Renal cortical epithelial cell (primary cell): ENCODE measurements around the gene KATNB1. TPM values are rescaled to one million over a fixed set of nuclear protein-coding genes. Genes with fewer than 3 reads are reported as not detected.
"Not testable (repeated sequence)": the region's sequence is repeated elsewhere in the genome, so short reads cannot be mapped to it uniquely, and the experiment has no call there.

Experiments
- DNase-seq: peaks from one replicate; pipeline ENCODE4 v3.0.0-alpha.2; 2011; ENCODE audit warnings: low read depth
- total RNA-seq: library from RNA; depleted of rRNA; stranded (reverse); fragments of >200 nt; gene quantifications from 2 replicates; pipeline ENCODE4 v1.2.3, GENCODE V29; 2014

Gene KATNB1
- total RNA-seq, 1 donor from 2014 or later: 31.8 TPM

- DNase-seq: no peak
Measured at GRCh38 chr16:57743458-57743857, 7.9 kb downstream of the KATNB1 start.

GRCh38 chr16:57743886-57744641 is 8.5 kb downstream of the KATNB1 start:
- no peak for DNase-seq

- DNase-seq: no peak
Measured at GRCh38 chr16:57744642-57744903, 9.0 kb downstream of the KATNB1 start.

GRCh38 chr16:57745768-57746167 is 10.2 kb downstream of the KATNB1 start:
- no peak for DNase-seq

- DNase-seq: not testable (repeated sequence)
Measured at GRCh38 chr16:57746316-57746715, 10.7 kb downstream of the KATNB1 start.

GRCh38 chr16:57747091-57747490 is 11.5 kb downstream of the KATNB1 start:
- DNase-seq: no peak

GRCh38 chr16:57747496-57747895 is 11.9 kb downstream of the KATNB1 start:
- DNase-seq: no peak

GRCh38 chr16:57747996-57748395 is 12.4 kb downstream of the KATNB1 start:
- DNase-seq: no peak

- no peak for DNase-seq
Measured at GRCh38 chr16:57748596-57748995, 13.0 kb downstream of the KATNB1 start.

- DNase-seq: no peak
Measured at GRCh38 chr16:57749101-57749692, 13.6 kb downstream of the KATNB1 start.

GRCh38 chr16:57749856-57750452 is 14.4 kb downstream of the KATNB1 start:
- DNase-seq: no peak

- DNase-seq: no peak
Measured at GRCh38 chr16:57750796-57751538, 15.4 kb downstream of the KATNB1 start.

GRCh38 chr16:57751539-57752202 is 16.1 kb downstream of the KATNB1 start:
- no peak for DNase-seq

- no peak for DNase-seq
Measured at GRCh38 chr16:57752203-57752580, 16.6 kb downstream of the KATNB1 start.

GRCh38 chr16:57752581-57753447 is 17.2 kb downstream of the KATNB1 start:
- DNase-seq: no peak

GRCh38 chr16:57753448-57754353 is 18.1 kb downstream of the KATNB1 start:
- no peak for DNase-seq

GRCh38 chr16:57754354-57755060 is 18.9 kb downstream of the KATNB1 start:
- no peak for DNase-seq

GRCh38 chr16:57755061-57755684 is 19.6 kb downstream of the KATNB1 start:
- no peak for DNase-seq
